Muscle of arm (tissue), 14 donors: Measurements from ENCODE around the gene AMZ2. TPM values are rescaled to one million over a fixed set of nuclear protein-coding genes. Genes with fewer than 3 reads are reported as not detected.
"Not testable (repeated sequence)": the region's sequence is repeated elsewhere in the genome, so short reads cannot be mapped to it uniquely, and the experiment has no call there.

ENCODE experiments used
- DNase-seq: peaks from one replicate; pipeline ENCODE4 v3.0.0-alpha.2; 2013
- long read RNA-seq, 11 donors: transcript quantifications; one replicate each; lab custom pipeline, GENCODE V29; 2026
- polyA plus RNA-seq, 12 donors: library from polyadenylated mRNA; unstranded; fragments of 120-200 nt; gene quantifications; one replicate each; pipeline ENCODE4 v1.2.1, GENCODE V29; 2013; ENCODE audit not compliant: insufficient read length in 12 of 12

The AMZ2 gene
- polyA plus RNA-seq: 10 to 100 TPM in 11 of 12 donors, not detected in 1; 52.6 to 87.9 (median 75.1) TPM
- long read RNA-seq, donor 1, transcript AMZ2-206 (6 exons, 2,257 nt): major isoform, 12 of 45 reads
- long read RNA-seq, donor 1, transcript AMZ2-202 (7 exons, 2,402 nt): minor isoform, 10 of 45 reads
- long read RNA-seq, donor 1, partial matches to known transcripts: 19 of 45 reads
- long read RNA-seq, donor 1, other reads (novel, unspliced or antisense): 0 of 45 reads
- long read RNA-seq, donor 2, transcript AMZ2-206 (6 exons, 2,257 nt): minor isoform, 15 of 47 reads
- long read RNA-seq, donor 2, transcript AMZ2-202 (7 exons, 2,402 nt): major isoform, 21 of 47 reads
- long read RNA-seq, donor 2, partial matches to known transcripts: 6 of 47 reads
- long read RNA-seq, donor 2, other reads (novel, unspliced or antisense): 0 of 47 reads
- long read RNA-seq, donor 3, transcript AMZ2-202 (7 exons, 2,402 nt): minor isoform, 6 of 19 reads
- long read RNA-seq, donor 3, transcript AMZ2-206 (6 exons, 2,257 nt): major isoform, 11 of 19 reads
- long read RNA-seq, donor 3, partial matches to known transcripts: 0 of 19 reads
- long read RNA-seq, donor 3, other reads (novel, unspliced or antisense): 0 of 19 reads
- long read RNA-seq, donor 4, transcript AMZ2-206 (6 exons, 2,257 nt): major isoform, 12 of 18 reads
- long read RNA-seq, donor 4, partial matches to known transcripts: 0 of 18 reads
- long read RNA-seq, donor 4, other reads (novel, unspliced or antisense): 0 of 18 reads
- long read RNA-seq, donor 5, transcript AMZ2-202 (7 exons, 2,402 nt): minor isoform, 21 of 75 reads
- long read RNA-seq, donor 5, transcript AMZ2-206 (6 exons, 2,257 nt): major isoform, 36 of 75 reads
- long read RNA-seq, donor 5, partial matches to known transcripts: 13 of 75 reads
- long read RNA-seq, donor 5, other reads (novel, unspliced or antisense): 0 of 75 reads
- long read RNA-seq, donor 6, transcript AMZ2-206 (6 exons, 2,257 nt): major isoform, 16 of 19 reads
- long read RNA-seq, donor 6, partial matches to known transcripts: 0 of 19 reads
- long read RNA-seq, donor 6, other reads (novel, unspliced or antisense): 0 of 19 reads
- long read RNA-seq, donor 7, transcript AMZ2-206 (6 exons, 2,257 nt): major isoform, 8 of 15 reads
- long read RNA-seq, donor 7, transcript AMZ2-202 (7 exons, 2,402 nt): minor isoform, 5 of 15 reads
- long read RNA-seq, donor 7, partial matches to known transcripts: 0 of 15 reads
- long read RNA-seq, donor 7, other reads (novel, unspliced or antisense): 0 of 15 reads
- long read RNA-seq, donor 8, transcript AMZ2-202 (7 exons, 2,402 nt): minor isoform, 19 of 52 reads
- long read RNA-seq, donor 8, transcript AMZ2-206 (6 exons, 2,257 nt): major isoform, 20 of 52 reads
- long read RNA-seq, donor 8, partial matches to known transcripts: 11 of 52 reads
- long read RNA-seq, donor 8, other reads (novel, unspliced or antisense): 0 of 52 reads
- long read RNA-seq, donor 9, transcript AMZ2-202 (7 exons, 2,402 nt): major isoform, 15 of 47 reads
- long read RNA-seq, donor 9, transcript AMZ2-206 (6 exons, 2,257 nt): minor isoform, 13 of 47 reads
- long read RNA-seq, donor 9, partial matches to known transcripts: 19 of 47 reads
- long read RNA-seq, donor 9, other reads (novel, unspliced or antisense): 0 of 47 reads
- long read RNA-seq, donor 10, transcript AMZ2-202 (7 exons, 2,402 nt): minor isoform, 16 of 48 reads
- long read RNA-seq, donor 10, transcript AMZ2-206 (6 exons, 2,257 nt): major isoform, 30 of 48 reads
- long read RNA-seq, donor 10, partial matches to known transcripts: 0 of 48 reads
- long read RNA-seq, donor 10, other reads (novel, unspliced or antisense): 0 of 48 reads
- long read RNA-seq, donor 11, transcript AMZ2-203 (8 exons, 1,378 nt): minor isoform, 11 of 51 reads
- long read RNA-seq, donor 11, transcript AMZ2-202 (7 exons, 2,402 nt): major isoform, 18 of 51 reads
- long read RNA-seq, donor 11, transcript AMZ2-206 (6 exons, 2,257 nt): minor isoform, 17 of 51 reads
- long read RNA-seq, donor 11, partial matches to known transcripts: 5 of 51 reads
- long read RNA-seq, donor 11, other reads (novel, unspliced or antisense): 0 of 51 reads

GRCh38 chr17:68247445-68248198, at the start of gene AMZ2:
TSS of gene AMZ2 (plus strand) at chr17:68248043. CDS start at chr17:68250188, 2,145 bp downstream.
- peak; percentile 96 for DNase-seq

GRCh38 chr17:68198931-68199836, 48.7 kb upstream of the AMZ2 start:
- no peak for DNase-seq

- DNase-seq: no peak
These were observed 47.8 kb upstream of the AMZ2 start for GRCh38 chr17:68199837-68200688.

- peak; percentile 61 for DNase-seq
These were observed 47.0 kb upstream of the AMZ2 start for GRCh38 chr17:68200689-68201417.

- DNase-seq: not testable (repeated sequence)
These were observed 46.4 kb upstream of the AMZ2 start for GRCh38 chr17:68201418-68201771.

- not testable (repeated sequence) for DNase-seq
These were observed 45.5 kb upstream of the AMZ2 start for GRCh38 chr17:68202321-68202720.

- no peak for DNase-seq
These were observed 43.1 kb upstream of the AMZ2 start for GRCh38 chr17:68204736-68205135.

GRCh38 chr17:68205251-68205807, 42.5 kb upstream of the AMZ2 start:
- DNase-seq: peak; percentile 94

- DNase-seq: peak; percentile 41
These were observed 41.8 kb upstream of the AMZ2 start for GRCh38 chr17:68205808-68206720.

GRCh38 chr17:68207651-68208253, 40.1 kb upstream of the AMZ2 start:
- no peak for DNase-seq

GRCh38 chr17:68208651-68209050, 39.2 kb upstream of the AMZ2 start:
- DNase-seq: not testable (repeated sequence)

- not testable (repeated sequence) for DNase-seq
These were observed 38.5 kb upstream of the AMZ2 start for GRCh38 chr17:68209191-68209900.

- DNase-seq: no peak
These were observed 37.1 kb upstream of the AMZ2 start for GRCh38 chr17:68210570-68211315.
